HepG2 (cell line): ENCODE results near the gene HLF. TPM values are rescaled to one million over a fixed set of nuclear protein-coding genes. Genes with fewer than 3 reads are reported as not detected.

Experiments used
- ESRRA ChIP-seq: sonication (generic); formaldehyde crosslinking; IDR thresholded peaks from 2 replicates; pipeline ENCODE4 v1.5.1; 2020; ENCODE audit warnings: mild to moderate bottlenecking, low read depth, missing genetic modification reagents
- GPN1 ChIP-seq: sonication (generic); formaldehyde crosslinking; IDR thresholded peaks from 2 replicates; pipeline ENCODE4 v1.5.1; 2020; ENCODE audit warnings: missing genetic modification reagents, borderline replicate concordance
- HNRNPH1 ChIP-seq: fragments of 200-400 bp; formaldehyde crosslinking; optimal IDR thresholded peaks from 2 replicates; pipeline ENCODE3; 2017; ENCODE audit warnings: mild to moderate bottlenecking, low read depth, low read length
- JUNB ChIP-seq: sonication (generic); formaldehyde crosslinking; IDR thresholded peaks from 2 replicates; pipeline ENCODE4 v1.8.0; 2022; ENCODE audit warnings: missing genetic modification reagents, mild to moderate bottlenecking, borderline replicate concordance
- JUND ChIP-seq: sonication (generic); formaldehyde crosslinking; IDR thresholded peaks from 2 replicates; pipeline ENCODE4 v1.8.0; 2022; ENCODE audit warnings: mild to moderate bottlenecking, missing genetic modification reagents
- KAT7 ChIP-seq: IDR thresholded peaks from 2 replicates; pipeline ENCODE4 v1.6.1; 2018; ENCODE audit warnings: borderline replicate concordance, missing compliant biosample characterization
- KDM4B ChIP-seq: sonication (generic); formaldehyde crosslinking; IDR thresholded peaks from 2 replicates; pipeline ENCODE4 v1.4.0; 2020; ENCODE audit warnings: missing genetic modification reagents
- KLF12 ChIP-seq: sonication (generic); formaldehyde crosslinking; IDR thresholded peaks from 2 replicates; pipeline ENCODE4 v1.4.0; 2020; ENCODE audit warnings: missing genetic modification reagents, borderline replicate concordance
- NFYB ChIP-seq: sonication (generic); formaldehyde crosslinking; IDR thresholded peaks from 2 replicates; pipeline ENCODE4 v1.4.0; 2020; ENCODE audit warnings: missing genetic modification reagents
- PLRG1 ChIP-seq: fragments of 450-650 bp; conservative IDR thresholded peaks from 2 replicates; pipeline ENCODE4 v1.6.1; 2016
- PPARG ChIP-seq: conservative IDR thresholded peaks from 2 replicates; pipeline ENCODE4 v1.6.1; 2016; ENCODE audit warnings: missing biosample characterization, missing genetic modification reagents
- RFXANK ChIP-seq: IDR thresholded peaks from 2 replicates; pipeline ENCODE4 v1.6.1; 2016
- SIN3B ChIP-seq: fragments of 150-350 bp; IDR thresholded peaks from 2 replicates; pipeline ENCODE4 v1.6.1; 2014; ENCODE audit warnings: low read length
- TBP ChIP-seq: sonication (generic); formaldehyde crosslinking; IDR thresholded peaks from 2 replicates; pipeline ENCODE4 v1.5.0; 2020; ENCODE audit warnings: missing genetic modification reagents
- TRIM24 ChIP-seq: sonication (generic); formaldehyde crosslinking; IDR thresholded peaks from 2 replicates; pipeline ENCODE4 v1.8.0; 2022; ENCODE audit warnings: mild to moderate bottlenecking, missing genetic modification reagents
- ZBTB7B ChIP-seq: sonication (generic); formaldehyde crosslinking; IDR thresholded peaks from 2 replicates; pipeline ENCODE4 v1.4.0; 2020; ENCODE audit warnings: missing genetic modification reagents
- ZFP82 ChIP-seq: sonication (generic); formaldehyde crosslinking; IDR thresholded peaks from 2 replicates; pipeline ENCODE4 v1.5.1; 2020; ENCODE audit warnings: mild to moderate bottlenecking, missing genetic modification reagents, borderline replicate concordance
- ZNF296 ChIP-seq: sonication (generic); formaldehyde crosslinking; conservative IDR thresholded peaks from 2 replicates; pipeline ENCODE4 v1.5.0; 2020; ENCODE audit warnings: mild to moderate bottlenecking, missing genetic modification reagents
- ZNF33B ChIP-seq: sonication (generic); formaldehyde crosslinking; IDR thresholded peaks from 2 replicates; pipeline ENCODE4 v1.5.1; 2020; ENCODE audit warnings: mild to moderate bottlenecking, missing genetic modification reagents
- ZNF350 ChIP-seq: sonication (generic); formaldehyde crosslinking; IDR thresholded peaks from 2 replicates; pipeline ENCODE4 v1.4.0; 2020; ENCODE audit warnings: mild to moderate bottlenecking, low read depth, missing genetic modification reagents, borderline replicate concordance
- ZNF773 ChIP-seq: sonication (generic); formaldehyde crosslinking; IDR thresholded peaks from 2 replicates; pipeline ENCODE4 v1.4.0; 2020; ENCODE audit warnings: missing genetic modification reagents, borderline replicate concordance
- polyA plus RNA-seq, 8 experiments: library from polyadenylated mRNA; depleted of rRNA in 3 of 8; stranded (reverse) in 7 of 8; unstranded in 1 of 8; fragments of >200 nt; fragmentation: Illumina TruSeq in 4 of 8; extraction: Trizol in 4 of 8; gene quantifications; 2 replicates each; pipeline versions ENCODE4 v1.2.1 to v1.2.3, GENCODE V29; 2011 to 2016; ENCODE audit warnings: low read depth in 4 of 8, missing spikeins in 1 of 8, mixed read lengths in 1 of 8; ENCODE audit not compliant: insufficient read depth in 1 of 8
- total RNA-seq, 5 experiments: library from RNA; depleted of rRNA; stranded (reverse); fragments of >200 nt; fragmentation: Illumina TruSeq; extraction: Trizol; gene quantifications; 2 replicates each; pipeline ENCODE4 v1.2.3, GENCODE V29; 2016; ENCODE audit warnings: low read depth in 1 of 5
- TF ChIP-seq, protein P1 (sequence below): sonication (generic); formaldehyde crosslinking; IDR thresholded peaks from 2 replicates; pipeline ENCODE4 v1.8.1; 2022; ENCODE audit warnings: low read depth, mild to moderate bottlenecking, missing genetic modification reagents
- TF ChIP-seq, protein P2 (sequence below): sonication (generic); formaldehyde crosslinking; IDR thresholded peaks from 2 replicates; pipeline ENCODE4 v1.5.1; 2020; ENCODE audit warnings: mild to moderate bottlenecking, missing genetic modification reagents, borderline replicate concordance
- TF ChIP-seq, protein P3 (sequence below): sonication (generic); formaldehyde crosslinking; IDR thresholded peaks from 2 replicates; pipeline ENCODE4 v1.5.0; 2020; ENCODE audit warnings: missing genetic modification reagents

The HLF gene
- total and polyA plus RNA-seq, 2 of the 13 experiments (the other 11 are each of a cell fraction or from before 2014, with no cell fraction given) = 202 to 346 TPM

DNA sequence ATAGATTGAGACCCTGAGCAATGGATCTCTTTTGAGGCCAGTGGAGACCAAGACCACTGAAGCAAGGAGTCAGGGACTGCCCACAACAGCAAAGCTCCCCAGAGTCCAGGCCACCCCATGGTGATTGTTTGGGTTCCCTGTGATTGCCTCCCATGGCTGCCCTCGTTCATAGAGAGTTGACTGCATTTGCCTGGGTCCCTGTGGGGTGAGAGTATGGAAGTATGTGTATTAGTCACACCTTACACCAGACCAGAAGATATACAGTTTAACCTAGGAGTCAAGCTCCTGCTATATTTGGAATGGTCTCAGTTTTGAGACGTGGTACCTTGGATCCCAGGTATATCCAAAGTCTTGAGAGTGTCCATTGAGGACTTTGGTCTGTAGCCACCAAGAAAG lies 20.2 kb downstream of the HLF start (continued):
- TF ChIP-seq, protein P1, sequence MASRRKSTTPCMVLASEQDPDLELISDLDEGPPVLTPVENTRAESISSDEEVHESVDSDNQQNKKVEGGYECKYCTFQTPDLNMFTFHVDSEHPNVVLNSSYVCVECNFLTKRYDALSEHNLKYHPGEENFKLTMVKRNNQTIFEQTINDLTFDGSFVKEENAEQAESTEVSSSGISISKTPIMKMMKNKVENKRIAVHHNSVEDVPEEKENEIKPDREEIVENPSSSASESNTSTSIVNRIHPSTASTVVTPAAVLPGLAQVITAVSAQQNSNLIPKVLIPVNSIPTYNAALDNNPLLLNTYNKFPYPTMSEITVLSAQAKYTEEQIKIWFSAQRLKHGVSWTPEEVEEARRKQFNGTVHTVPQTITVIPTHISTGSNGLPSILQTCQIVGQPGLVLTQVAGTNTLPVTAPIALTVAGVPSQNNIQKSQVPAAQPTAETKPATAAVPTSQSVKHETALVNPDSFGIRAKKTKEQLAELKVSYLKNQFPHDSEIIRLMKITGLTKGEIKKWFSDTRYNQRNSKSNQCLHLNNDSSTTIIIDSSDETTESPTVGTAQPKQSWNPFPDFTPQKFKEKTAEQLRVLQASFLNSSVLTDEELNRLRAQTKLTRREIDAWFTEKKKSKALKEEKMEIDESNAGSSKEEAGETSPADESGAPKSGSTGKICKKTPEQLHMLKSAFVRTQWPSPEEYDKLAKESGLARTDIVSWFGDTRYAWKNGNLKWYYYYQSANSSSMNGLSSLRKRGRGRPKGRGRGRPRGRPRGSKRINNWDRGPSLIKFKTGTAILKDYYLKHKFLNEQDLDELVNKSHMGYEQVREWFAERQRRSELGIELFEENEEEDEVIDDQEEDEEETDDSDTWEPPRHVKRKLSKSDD (CRISPR knock-in tag) = no peak
- TF ChIP-seq TBP (CRISPR knock-in tag) = no peak
- TF ChIP-seq KAT7 (CRISPR knock-in tag) = no peak
- 0 out of 2 replicates have a peak, but pooled peaks have one; percentile 61 for TF ChIP-seq KLF12 (CRISPR knock-in tag)
- 0 out of 2 replicates have a peak, but pooled peaks have one; percentile 18 for TF ChIP-seq ZNF773 (CRISPR knock-in tag)
- no peak for TF ChIP-seq RFXANK
- TF ChIP-seq KDM4B = no peak
- TF ChIP-seq ESRRA (CRISPR knock-in tag) = no peak; the same call in 1 of the 2 replicates
- no peak for TF ChIP-seq JUNB
- no peak for TF ChIP-seq GPN1
- no peak for TF ChIP-seq ZFP82 (CRISPR knock-in tag)
- TF ChIP-seq PLRG1 = no peak
- no peak for TF ChIP-seq ZNF350 (CRISPR knock-in tag)
- TF ChIP-seq SIN3B = no peak
- no peak for TF ChIP-seq ZBTB7B (CRISPR knock-in tag)
- peak; percentile 5 for TF ChIP-seq HNRNPH1
- TF ChIP-seq, protein P2, sequence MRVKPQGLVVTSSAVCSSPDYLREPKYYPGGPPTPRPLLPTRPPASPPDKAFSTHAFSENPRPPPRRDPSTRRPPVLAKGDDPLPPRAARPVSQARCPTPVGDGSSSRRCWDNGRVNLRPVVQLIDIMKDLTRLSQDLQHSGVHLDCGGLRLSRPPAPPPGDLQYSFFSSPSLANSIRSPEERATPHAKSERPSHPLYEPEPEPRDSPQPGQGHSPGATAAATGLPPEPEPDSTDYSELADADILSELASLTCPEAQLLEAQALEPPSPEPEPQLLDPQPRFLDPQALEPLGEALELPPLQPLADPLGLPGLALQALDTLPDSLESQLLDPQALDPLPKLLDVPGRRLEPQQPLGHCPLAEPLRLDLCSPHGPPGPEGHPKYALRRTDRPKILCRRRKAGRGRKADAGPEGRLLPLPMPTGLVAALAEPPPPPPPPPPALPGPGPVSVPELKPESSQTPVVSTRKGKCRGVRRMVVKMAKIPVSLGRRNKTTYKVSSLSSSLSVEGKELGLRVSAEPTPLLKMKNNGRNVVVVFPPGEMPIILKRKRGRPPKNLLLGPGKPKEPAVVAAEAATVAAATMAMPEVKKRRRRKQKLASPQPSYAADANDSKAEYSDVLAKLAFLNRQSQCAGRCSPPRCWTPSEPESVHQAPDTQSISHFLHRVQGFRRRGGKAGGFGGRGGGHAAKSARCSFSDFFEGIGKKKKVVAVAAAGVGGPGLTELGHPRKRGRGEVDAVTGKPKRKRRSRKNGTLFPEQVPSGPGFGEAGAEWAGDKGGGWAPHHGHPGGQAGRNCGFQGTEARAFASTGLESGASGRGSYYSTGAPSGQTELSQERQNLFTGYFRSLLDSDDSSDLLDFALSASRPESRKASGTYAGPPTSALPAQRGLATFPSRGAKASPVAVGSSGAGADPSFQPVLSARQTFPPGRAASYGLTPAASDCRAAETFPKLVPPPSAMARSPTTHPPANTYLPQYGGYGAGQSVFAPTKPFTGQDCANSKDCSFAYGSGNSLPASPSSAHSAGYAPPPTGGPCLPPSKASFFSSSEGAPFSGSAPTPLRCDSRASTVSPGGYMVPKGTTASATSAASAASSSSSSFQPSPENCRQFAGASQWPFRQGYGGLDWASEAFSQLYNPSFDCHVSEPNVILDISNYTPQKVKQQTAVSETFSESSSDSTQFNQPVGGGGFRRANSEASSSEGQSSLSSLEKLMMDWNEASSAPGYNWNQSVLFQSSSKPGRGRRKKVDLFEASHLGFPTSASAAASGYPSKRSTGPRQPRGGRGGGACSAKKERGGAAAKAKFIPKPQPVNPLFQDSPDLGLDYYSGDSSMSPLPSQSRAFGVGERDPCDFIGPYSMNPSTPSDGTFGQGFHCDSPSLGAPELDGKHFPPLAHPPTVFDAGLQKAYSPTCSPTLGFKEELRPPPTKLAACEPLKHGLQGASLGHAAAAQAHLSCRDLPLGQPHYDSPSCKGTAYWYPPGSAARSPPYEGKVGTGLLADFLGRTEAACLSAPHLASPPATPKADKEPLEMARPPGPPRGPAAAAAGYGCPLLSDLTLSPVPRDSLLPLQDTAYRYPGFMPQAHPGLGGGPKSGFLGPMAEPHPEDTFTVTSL (CRISPR knock-in tag) = no peak
- TF ChIP-seq TRIM24 (CRISPR knock-in tag) = no peak
- 0 out of 2 replicates have a peak, but pooled peaks have one; percentile 2 for TF ChIP-seq PPARG
- TF ChIP-seq, protein P3, sequence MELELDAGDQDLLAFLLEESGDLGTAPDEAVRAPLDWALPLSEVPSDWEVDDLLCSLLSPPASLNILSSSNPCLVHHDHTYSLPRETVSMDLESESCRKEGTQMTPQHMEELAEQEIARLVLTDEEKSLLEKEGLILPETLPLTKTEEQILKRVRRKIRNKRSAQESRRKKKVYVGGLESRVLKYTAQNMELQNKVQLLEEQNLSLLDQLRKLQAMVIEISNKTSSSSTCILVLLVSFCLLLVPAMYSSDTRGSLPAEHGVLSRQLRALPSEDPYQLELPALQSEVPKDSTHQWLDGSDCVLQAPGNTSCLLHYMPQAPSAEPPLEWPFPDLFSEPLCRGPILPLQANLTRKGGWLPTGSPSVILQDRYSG (CRISPR knock-in tag) = no peak
- TF ChIP-seq ZNF33B (CRISPR knock-in tag) = no peak
- TF ChIP-seq JUND (CRISPR knock-in tag) = no peak; the same call in 1 of the 2 replicates
- no peak for TF ChIP-seq ZNF296 (CRISPR knock-in tag)
- TF ChIP-seq NFYB (CRISPR knock-in tag) = no peak
